DND-41 (cell line): Measurements from ENCODE around the gene SLC12A5.

Experiments
- CTCF ChIP-seq: IDR thresholded peaks from 2 replicates; pipeline ENCODE4 v1.5.1; 2012; ENCODE audit warnings: borderline replicate concordance, low read length, moderate library complexity, mild to moderate bottlenecking; ENCODE audit not compliant: poor library complexity, severe bottlenecking; ENCODE audit errors: extremely low read depth
- EZH2 ChIP-seq: IDR thresholded peaks from 3 replicates; pipeline ENCODE4 v1.6.1; 2012; ENCODE audit warnings: borderline replicate concordance, low read depth, mild to moderate bottlenecking, moderate library complexity, low read length, inconsistent platforms; ENCODE audit not compliant: severe bottlenecking

GRCh38 chr20:46070215-46070900 is 41.3 kb downstream of the SLC12A5 start:
- TF ChIP-seq CTCF (no peak), EZH2 (no peak)
